Stimulated activated CD8-positive, alpha-beta memory T cell treated with anti-CD3 and anti-CD28 coated beads, Interleukin-12 subunit alpha, Interleukin-12 subunit beta, amount 100 ng/mL, for 1 hour (primary cell): Measurements from ENCODE around the gene LCP2.

Source experiments
- DNase-seq: peaks from one replicate; pipeline ENCODE4 v3.0.0-alpha.2; 2020; ENCODE audit warnings: low read depth

The LCP2 gene

DNA sequence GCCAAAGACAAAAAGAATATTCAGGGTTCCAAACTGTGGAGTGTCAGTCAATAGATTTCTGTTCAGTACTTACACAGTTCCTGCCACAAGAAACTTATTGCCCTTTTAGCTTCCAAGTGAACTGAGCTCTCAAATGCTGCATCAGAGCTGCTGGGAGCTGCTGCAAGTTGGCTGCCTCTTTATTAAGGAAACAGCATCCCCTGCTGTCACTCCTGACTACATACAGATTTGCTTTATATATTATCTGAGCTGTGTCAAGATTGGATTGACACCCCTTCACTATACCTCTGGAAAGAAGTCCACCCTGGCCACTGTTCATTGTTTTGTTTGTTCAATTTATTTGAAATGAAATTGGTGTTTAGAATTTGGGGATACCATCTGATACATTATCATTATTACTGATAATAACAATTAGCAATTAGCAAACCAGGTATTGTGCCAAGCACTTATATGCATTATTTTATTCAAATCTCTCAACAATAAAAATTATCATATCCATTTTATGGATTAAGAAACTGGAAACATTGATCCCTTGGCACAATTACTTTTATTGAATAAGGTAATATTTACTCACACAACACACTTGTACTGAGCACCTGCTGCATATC is 81.2 kb downstream of the LCP2 start:
- no peak for DNase-seq

DNA sequence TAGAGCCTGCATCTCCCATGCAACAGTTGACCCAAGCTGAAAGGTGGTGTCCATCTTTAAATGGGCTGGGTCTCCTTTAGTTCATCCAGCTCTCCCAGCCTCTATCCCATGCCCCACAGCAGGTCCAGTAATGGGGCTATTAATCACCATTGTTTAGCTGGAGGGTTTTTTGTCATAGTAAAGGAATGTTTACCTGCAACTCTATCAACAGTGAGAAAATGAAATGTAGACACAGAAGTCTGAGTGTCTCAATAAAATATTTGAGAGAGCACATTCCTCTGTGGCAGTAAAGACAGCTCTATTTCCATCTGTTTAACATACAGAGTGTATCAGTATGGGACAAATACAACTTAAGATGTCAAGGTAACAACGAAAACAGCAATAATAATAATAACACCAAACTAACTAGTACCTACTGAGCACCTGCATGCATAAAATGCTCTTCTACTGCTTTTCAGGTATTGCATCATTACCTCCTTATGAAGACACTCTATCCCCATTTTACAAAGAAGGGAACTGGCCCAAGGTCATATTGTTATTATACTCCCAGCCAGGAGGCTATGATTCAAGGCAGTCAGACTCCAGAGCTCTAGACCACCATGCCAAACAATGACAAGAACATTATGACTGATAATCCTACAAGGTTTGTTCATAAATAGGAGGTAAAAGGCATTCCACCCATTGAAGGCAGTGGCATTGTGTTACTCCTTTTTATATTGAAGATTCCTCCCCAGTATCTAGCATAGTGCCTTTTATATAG is 85.8 kb downstream of the LCP2 start:
- DNase-seq = no peak

DNA sequence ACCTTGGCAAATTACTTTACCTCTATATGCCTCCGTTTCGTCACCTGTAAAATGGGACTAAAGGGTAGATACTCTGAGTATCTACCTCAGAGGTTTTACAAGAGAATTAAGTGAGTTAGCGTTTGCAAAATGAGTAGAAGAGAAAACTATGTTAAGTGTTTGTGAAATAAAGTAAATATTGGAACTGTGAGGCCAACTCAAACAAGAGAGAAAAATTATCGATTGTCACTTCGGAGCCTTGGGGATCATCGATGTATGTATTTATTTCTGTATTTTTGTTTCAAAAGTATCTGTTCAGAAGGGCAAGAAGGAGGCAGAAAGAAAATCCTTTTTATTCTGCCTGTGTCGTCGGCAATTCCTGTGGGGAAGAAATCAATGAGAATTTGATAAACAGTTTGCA is 90.6 kb downstream of the LCP2 start:
- no peak for DNase-seq

DNA sequence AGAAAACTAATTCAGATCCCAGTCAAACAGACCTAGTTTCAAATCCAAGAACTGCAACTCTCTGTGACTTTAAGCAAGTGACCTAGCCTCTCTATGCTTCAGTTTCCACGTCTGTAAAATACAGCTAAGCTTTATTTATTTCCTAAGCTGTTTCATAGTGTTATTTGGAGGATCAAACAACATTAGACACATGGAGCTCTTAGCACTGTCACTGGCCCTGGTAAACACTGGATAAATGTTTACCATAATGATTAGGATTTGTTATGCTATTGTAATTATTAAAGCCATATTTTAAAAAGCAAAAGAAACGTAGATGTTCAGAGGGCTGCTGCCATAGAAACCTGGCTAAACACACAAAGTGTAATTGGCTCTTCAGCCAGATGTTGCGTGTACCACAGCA is 91.4 kb downstream of the LCP2 start:
- DNase-seq = no peak

DNA sequence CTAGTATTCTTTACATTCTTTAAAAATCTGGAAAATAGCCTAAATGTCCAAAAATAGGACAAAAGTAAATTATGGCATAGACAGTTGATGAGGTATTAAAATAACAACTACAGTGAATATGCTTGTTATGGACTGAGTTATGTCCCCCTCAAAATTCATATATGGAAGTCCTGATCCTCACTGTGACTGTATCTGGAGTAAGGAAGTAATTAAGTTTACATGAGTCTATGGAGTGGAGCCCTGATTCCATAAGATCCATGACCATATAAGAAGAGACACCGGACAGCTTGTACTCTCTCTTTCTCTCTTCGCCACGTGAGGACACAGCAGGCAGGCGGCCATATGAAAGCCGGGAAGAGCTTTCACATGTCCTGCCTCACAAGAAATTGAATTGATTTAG is 93.4 kb downstream of the LCP2 start:
- no peak for DNase-seq

DNA sequence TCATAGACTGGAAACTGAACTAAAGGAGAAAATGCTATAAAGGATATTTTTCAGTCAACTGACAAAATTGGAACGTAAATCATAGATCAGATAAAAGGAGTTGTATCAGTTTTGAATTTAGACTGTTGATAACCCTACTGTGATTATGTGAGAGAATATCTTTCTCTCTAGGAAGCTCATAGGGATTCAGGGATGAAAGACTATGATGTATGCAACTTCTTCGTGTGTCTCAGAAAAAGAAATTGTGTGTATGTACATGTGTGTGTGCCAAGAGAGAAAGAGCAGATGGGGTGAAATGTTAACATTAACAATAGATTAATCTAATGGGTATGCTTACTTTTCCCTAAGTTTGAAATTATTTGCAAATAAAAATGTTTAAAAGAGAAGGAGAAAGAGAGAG is 95.5 kb downstream of the LCP2 start:
- DNase-seq = no peak

DNA sequence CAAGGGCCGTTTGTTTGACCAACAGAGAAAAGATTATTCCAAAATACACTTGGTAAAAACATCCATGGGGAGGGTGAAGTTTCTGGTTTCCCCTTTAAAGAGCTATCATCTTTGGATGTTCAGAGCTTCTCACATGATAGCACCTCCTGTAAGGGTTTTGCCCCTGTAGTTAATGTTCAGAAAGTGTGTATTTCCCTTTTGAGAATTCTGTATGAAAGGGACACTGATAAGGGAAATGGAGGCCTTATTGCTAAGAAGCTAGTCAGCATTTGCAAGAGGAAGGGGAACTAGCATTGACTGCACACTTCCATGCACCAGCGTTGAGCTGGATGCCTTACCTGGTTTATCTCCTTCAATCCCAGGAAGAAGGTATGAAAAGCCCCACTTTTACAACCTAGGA is 96.3 kb downstream of the LCP2 start:
- no peak for DNase-seq

DNA sequence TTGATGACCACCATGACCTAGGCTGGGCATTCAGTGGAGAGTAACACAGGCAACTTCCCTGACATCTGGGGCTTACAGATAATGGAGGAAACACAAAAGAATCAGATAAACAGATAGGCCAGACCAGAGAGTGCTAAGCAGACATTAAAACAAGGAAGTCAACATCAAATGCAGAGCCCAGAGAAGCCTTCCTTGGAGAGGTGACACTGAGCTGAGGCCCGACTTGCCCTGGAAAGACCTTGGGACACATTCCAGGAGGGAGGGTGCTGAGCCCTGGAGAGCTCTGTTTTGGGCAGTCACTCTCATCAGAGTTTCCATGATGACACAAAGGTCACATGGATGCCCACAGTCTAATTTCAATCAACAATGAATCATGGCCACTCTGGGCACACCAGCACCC is 96.7 kb downstream of the LCP2 start:
- no peak for DNase-seq
